Stimulated activated naive CD4-positive, alpha-beta T cell (primary cell): ENCODE measurements around the gene QRICH1.

ENCODE experiments used
- DNase-seq, 6 experiments: peaks; one replicate each; lab custom pipeline; 2025; lab: John Stamatoyannopoulos, UW

QRICH1 gene

DNA sequence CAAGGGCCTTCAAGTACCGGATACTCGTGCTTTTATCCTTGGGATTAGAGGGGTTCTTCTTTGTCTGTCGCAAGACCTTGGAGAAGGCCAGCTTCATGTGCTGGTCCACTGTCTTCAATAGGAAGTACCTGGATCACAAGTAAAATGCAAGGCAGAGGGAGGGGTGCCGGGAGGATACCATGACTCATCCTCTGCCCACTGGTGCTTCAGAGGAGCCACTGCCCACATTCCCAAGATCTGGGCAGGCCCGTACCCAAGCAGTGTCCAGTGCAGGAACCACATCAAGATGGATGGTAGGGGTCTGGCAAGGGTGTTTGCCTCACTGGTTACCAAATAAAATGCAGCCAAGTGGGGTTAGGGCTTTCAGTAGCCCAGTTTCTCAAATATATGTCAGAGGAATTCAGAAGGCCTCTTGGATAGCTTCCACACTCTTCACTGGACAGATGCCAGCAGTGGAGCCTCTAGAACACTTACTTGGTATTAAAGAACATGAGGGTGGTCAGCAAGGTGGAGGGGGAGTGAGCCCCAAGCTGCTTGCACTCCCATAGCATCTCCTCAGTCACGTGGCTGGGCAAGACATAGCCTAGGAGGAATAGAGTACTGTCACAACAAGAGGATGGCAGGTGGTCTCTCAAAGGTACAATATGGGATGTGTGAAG, 61.1 kb downstream of the QRICH1 start:
- no peak for DNase-seq

DNA sequence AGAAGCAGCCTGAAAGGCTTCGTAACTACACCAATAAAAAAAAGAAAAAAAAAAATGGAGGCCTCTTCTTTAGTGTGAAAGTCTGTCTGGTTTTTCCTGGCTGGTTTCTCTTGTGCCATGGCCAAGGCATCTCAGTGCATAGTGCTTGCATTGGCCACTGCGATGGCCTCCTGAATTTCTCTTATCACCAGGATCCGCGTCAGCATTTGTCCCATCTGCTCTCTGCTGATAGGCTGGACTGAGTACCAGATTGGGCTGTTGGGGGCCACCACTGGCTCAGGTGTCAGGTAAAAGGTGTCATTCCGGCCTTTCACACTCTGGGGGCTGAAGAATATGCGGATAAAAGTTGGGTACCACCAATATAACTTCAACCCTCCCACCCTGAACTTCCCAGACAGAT, 63.5 kb downstream of the QRICH1 start:
- DNase-seq = peak in 1 of 6 experiments; percentile 16

GRCh38 chr3:49029563-49029884, 64.3 kb downstream of the QRICH1 start:
- DNase-seq = no peak

DNA sequence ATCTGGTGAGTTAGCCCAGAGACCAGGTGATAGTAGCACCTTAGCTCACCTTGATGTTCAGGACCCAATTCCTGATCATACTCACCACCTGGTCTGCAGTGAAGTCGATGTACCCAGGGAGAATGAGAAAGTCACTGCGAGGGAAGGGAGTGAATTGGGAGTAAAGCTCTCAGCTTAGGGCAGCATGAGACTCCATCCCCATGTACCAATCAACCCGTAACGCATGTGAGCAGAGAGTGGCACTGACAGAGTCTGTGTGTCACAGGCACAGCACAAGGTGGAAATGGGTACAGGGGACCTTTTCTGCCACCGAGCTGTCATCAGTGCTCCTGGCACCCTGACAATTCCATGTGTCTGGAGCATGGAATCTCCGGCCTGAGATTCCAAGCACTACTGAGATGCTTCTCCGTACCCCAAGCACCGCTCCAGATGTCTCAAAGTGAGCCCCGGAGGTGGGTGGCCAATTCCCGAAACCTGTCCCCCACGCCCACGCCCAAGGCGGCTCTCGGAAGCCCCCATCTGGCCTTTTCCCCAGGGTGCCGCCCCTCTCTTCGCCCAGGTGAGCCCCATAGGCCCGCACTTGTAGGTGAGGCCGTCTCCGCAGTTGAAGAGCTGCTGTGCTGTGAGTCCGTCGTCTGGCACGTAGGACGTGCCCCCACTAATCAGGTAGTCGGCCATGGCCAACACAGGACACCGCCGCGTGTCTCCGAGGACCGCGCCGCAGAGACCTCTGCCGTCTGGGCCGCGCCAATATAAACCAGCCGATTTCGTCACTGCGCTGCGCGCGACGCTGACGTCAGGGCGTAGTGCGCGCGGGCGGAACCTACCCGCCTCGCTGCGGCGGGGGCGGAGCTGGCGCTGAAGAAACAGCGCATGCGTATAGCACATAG, 65.0 kb downstream of the QRICH1 start, which contains the start of gene IMPDH2:
Gene IMPDH2 (minus strand): TSS at position 726 of the 890 bp plus-strand sequence. CDS start 48 bp downstream, at position 678.
- DNase-seq = peak; percentile 85 to 95 (median 91)

GRCh38 chr3:49028298-49028672, 65.6 kb downstream of the QRICH1 start:
- DNase-seq = no peak

DNA sequence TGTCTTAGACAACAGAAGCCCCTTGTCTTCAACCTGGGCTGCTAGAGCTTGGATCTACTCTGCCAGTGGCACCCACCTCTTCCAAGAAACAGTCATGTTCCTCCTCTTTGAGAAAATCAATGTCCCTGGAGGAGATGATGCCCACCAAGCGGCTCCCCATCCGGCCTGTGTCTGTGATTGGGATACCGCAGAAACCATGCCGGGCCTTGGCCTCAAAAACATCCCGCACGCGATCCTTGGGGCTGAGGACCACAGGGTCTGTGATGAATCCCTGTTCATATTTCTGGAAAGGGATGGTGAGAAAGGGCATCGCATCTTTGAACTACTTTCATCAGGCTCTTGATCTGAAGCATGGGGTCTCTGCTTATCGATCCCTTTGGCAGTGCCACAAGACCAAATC, 66.2 kb downstream of the QRICH1 start:
- DNase-seq = no peak

DNA sequence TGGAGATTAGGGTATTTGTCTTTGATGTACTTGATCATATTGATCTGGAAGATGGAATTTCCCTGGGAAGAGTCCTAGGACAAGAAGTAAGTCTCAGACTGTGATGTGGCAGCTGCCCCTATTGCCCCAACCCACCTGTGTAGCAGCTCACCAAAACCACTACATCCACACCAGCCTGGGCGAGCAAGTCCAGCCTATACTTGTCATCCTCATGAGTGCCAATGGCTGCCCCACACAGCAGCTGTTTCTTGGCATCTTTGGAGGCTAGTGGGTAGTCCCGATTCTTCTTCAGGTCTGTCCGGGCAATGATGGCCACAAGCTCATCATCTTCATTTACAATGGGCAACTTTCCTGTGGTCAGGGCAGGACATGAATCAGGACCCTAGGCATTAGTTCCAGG, 67.3 kb downstream of the QRICH1 start:
- no peak for DNase-seq

- no peak for DNase-seq
Measured at GRCh38 chr3:49025793-49026520, 67.9 kb downstream of the QRICH1 start.

DNA sequence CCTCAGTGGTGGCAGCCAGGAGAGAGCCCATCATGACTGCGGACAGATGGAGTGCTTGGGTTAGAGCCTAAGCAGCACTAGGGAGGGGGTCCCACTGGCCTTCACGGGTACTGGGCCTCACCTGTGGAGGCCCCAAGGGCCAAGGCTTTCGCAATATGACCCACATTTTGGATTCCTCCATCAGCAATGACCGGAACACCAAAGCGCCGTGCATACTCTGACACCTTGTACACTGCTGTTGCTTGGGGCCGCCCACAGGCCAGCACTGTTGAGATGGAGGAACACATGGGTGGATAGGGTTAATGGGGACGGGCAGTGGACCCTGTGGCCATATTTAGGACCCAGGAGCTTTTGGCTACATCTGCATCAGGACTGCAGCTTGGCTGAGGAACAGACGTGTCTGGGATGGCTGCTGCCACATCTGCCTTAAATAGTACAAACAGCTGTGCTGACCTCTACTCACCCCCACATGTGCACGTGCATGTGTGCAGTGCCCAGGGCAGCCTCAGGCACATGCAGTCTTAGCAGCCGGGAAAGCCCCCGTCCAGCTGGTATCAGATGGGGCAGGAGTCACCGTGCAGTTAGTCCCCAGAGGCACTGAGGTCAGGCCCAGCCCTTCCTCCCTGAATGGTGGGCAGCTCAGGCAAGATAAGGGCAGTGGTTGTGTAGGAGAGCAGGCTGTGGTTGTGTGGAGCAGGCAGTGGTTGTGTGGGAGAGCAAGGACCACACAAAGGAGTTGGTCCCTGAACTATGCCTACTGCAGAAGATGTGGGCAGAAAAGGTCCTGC, 68.7 kb downstream of the QRICH1 start:
- DNase-seq = no peak

DNA sequence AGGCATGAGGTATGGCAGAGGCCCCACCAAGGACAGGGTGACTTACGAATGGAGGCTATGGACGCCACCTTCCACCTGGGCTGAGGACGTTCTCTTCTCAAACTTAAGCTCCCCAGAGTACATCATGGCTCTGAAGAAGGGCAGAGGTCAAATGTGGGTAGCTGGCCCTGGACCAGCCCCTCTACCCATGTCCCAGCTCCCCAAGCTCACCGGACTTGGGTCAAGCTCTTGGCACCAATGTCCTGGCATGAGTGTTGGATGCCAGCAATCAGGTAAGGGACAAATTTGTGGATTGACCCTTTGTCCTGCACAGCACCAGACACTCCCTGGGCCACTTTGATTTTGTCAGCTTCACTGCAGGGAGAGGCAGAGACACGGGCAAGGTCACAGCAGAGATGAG, 69.4 kb downstream of the QRICH1 start:
- DNase-seq = no peak

DNA sequence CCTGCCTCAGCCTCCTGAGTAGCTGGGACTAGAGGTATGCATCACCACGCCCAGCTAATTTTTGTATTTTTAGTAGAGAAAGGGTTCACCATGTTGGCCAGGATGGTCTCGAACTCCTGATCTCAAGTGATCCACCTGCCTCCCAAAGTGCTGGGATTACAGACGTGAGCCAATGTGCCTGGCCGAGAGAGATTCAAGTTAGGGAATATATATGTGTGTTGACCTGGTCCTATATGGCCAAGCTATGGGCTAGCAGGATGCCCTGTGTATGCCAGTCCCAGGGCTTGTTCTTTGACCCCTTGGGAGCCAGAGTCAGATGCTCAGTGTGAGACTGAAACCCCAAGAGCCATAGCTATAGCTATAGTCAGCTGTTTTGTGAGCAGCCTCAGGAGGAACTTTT, 70.1 kb downstream of the QRICH1 start:
- DNase-seq = no peak

DNA sequence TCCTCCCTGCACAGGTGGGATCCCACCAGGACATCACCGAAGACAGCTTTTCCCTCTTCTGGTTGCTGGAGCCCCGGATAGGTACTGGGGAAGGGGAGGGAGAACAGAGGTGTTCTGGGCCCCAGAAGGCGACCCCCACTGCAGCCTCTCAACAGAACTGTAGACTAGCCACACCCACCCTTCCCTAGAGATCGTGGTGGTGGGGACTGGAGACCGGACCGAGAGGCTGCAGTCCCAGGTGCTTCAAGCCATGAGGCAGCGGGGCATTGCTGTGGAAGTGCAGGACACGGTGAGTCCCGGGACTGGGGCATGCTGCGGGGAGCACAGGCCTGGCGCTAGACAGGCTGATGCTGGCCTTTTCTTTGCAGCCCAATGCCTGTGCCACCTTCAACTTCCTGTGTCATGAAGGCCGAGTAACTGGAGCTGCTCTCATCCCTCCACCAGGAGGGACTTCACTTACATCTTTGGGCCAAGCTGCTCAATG, 71.1 kb downstream of the QRICH1 start:
- DNase-seq = no peak

- peak; percentile 78 to 95 (median 86) for DNase-seq
Measured at GRCh38 chr3:49021813-49022687, 71.8 kb downstream of the QRICH1 start, which contains the start of gene NDUFAF3. Gene NDUFAF3 (plus strand): TSS chr3:49022121. CDS start chr3:49022145, 24 bp downstream.

- peak; percentile 95 to 98 (median 96) for DNase-seq
Measured at GRCh38 chr3:49021213-49021812, 72.6 kb downstream of the QRICH1 start.

DNA sequence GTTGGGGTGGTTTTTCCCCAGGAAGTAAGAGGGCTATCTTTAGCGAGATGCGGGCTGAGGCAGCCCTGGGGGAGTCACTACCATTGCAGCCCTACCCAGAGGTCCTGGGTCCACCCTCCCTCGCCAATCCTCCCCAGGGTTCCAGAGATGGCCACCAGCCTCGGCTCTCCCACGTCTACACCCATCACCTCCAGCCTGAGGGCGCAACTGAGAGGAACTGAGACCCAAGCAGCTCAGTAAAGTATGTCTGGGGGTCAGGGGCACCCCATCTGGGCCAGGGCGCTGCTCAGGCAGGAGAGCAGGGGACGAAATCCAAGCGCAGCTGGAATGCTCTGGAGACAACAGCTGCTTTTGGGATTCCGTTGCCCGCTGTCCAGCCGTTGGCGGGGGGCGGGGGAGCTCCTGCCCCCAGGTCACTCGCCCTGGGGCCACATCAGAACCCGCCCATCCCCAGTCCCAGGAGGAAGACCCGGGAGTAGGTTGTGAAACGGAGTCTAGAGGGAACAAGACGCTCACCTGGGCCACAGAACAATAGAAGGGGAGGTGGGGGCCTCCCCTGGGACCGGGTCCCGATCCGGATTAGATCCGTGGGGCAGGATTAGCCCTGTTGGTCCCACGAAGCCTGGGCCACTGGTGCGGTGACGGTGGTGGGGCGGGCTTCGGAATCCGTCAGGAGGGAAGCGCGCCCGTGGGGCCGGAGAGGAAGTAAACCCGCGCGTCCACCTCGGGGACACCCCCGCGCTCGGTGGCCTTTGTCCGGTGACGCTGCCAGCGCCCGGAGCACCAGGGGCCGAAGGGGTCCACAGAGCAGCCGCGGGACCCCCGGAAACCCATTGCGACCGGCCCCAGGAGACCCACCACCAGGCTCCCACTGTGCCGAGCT, 73.3 kb downstream of the QRICH1 start:
- DNase-seq = peak in 3 of 6 experiments; percentile 9 to 29 (median 23)

DNA sequence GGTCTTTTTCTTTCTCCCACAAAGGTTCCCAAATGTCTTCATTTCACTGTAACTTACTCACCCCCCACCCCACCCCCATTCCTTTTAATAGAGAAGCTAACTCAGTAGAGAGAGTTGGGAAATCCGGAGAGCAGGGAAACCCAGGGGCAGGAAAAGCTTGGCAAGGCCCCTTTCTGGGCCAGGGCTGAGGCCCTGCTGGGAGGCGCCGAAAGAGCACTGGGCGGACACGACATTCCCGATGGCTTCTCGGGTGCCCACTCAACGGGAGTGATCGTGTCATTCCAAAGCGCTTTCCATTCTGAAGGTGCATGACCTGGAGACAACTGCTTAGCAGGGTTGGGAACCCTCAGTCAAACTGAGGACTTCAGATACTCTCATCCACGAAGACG, 73.9 kb downstream of the QRICH1 start:
- no peak for DNase-seq

- no peak for DNase-seq
Measured at GRCh38 chr3:49018707-49019006, 75.2 kb downstream of the QRICH1 start.

DNA sequence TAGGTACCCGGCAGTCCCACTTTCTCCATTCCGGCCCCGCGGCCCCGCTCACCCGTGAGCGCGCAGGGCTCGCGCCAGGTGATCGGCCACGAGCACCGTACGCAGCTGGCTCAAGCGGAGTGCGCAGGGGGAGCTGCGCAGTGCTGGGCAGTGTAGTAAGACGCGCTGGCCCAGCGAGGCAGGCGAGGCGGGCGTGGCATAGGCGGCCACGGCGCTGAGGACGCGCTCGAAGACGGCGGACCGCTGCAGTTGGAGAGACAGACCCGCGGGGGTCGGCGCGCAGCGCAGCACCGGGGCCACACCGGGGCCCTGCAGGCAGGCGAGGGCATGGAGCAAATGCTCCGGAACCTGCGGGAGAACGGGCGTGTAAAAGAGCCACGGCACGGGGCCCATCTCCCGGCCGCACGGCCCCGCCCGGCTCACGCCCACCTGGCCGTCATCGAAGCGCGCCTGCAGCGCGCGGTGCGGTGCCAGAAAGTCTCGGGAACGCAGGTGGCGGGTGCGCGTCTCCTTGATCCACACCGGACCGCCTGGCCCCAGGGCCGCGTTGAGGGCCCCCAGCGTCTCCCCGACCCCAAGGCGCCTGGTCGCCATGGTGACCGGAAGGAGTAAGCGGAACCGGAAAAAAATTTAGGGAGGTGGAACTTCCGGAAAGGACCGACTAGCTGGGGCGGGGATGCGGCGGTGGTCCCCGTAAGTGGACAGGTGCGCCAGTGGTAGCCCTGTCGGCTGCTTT, 75.7 kb downstream of the QRICH1 start, which contains the start of gene DALRD3:
Gene DALRD3 (minus strand): TSS at position 610 of the 736 bp plus-strand sequence. CDS start 16 bp downstream, at position 594.
- DNase-seq = peak; percentile 39 to 67 (median 54)
